ENCODE measurements around the gene RBM33.

The RBM33 gene

DNA sequence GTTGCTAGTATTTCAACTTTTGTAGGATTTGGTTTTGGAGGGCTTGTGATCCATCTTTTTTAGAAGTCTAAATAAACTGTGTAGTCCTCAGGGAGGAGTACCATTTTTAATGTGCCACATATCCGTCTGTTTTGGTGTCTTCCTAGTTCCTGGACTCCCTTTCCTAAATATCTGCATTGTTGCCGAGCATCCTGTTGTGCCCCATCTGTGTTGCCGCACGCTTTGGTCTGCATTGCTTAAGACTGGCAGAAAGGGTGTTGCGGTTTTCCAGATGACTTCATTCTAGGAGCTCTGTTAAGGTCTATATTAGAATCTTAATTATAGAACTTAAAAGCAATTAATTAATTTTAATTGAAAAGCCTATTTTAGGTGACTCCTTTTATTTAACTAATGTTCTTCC lies 49.4 kb downstream of the RBM33 start:
- no peak for DNase-seq

DNA sequence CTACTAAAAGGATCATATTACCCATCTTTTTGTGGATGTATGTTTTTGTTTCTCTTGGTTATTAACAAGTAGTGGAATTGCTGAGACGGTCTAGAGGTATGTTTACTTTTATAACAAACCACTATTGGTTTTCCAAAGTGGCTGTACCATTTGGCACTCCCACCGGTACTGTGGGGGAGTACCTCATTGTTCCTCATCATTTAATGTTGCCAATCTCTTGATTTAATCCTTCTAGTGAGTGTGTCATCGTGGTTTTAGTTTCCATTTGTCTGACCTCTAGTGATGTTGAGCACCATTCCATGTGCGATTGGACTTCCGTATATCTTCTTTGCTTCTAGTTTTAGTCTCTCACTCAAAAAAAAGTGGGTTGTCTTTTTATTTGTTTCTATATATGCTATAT lies 50.4 kb downstream of the RBM33 start:
- DNase-seq: peak; percentile 16

GRCh38 chr7:155696747-155697146 lies 52.3 kb downstream of the RBM33 start:
- no peak for DNase-seq

DNA sequence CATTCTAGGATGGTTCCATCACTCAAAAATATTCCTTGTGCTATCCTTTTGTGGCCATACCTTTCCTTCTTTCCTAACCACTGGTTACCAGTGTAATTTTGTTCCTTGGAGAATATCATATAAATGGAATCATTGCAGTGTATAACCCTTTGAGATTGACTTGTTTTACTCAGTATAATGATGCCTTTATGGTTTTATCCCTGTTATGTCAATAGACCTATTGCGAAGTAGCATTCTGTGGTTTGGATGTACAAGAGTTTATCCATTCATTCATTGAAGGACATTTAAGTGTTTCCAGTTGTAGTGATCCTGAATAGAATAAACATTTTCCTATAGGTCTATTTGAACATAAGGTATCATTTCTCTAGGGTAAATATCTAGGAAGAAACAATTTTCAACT lies 54.2 kb downstream of the RBM33 start:
- no peak for DNase-seq

- DNase-seq: no peak
These were observed 54.7 kb downstream of the RBM33 start for GRCh38 chr7:155699180-155699579.

DNA sequence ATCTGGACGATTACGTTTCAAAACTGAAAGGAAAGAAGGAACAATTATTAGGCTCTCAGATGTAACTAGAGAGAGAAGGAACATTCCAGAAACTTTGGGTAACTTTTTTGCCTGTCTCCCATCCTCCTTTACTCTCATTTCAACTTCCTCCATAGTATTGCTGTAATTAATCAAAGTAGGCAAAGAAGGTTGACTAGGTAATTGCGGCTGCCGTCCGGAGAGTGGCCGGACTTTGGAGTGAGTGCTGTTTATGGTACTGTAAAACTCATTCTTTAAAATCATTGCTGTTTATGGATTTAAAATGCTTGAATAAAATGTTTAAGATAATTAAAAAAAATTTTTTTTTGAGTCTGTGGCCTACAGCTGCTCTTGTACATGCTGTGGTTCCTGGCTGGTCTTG lies 56.4 kb downstream of the RBM33 start:
- no peak for DNase-seq

- no peak for DNase-seq
These were observed 57.6 kb downstream of the RBM33 start for GRCh38 chr7:155701972-155702544.

DNA sequence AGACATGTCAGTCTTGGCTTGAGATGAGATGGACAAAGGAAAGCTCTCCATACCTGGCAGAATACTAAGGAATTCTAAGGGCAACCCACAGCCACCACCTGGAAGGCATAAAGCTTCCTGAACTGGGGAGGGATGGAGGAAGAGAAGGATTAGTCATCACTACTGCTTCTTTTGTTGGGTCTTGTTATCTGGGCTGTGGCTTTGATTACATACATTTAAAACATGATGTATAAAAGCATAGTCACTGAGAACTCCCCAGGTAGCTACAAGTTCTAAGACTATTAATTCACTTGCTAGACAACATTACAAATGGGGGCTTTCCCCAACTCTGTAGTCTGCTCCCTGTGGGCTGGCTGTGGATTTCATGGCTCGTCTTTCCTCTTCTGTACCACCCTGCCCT lies 58.2 kb downstream of the RBM33 start:
- DNase-seq: no peak

DNA sequence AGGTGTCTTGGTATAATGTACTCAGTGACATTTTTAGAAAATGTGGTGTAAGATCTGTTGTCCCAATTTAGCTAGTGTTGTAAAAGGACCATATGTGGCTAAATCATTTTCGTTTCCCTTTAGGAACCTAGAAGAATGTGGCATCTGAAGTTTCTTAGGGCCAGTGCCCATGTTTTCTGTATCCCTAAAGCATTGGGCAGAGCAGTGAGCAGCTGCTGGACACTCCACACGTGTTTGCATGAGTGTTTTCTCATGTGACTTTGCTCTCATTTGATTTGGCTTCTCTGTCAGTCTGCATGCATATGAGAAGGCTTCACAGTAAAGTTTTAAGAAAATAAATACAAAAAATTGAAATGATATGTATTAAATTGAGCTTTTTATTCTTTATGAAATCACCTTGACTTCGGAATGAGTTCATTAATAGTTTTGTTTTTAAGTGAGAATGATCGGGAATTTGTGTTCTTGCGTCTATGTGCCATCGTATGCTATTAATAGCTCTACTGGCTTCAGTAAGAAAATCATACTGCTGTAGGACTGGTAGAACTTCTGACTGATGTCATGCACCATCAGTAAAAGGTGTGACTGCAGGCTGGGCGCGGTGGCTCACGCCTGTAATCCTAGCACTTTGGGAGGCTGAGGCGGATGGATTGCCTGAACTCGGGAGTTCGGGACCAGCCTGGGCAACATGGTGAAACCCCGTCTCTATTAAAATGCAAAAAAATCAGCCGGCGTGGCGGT lies 61.3 kb downstream of the RBM33 start:
- DNase-seq: no peak

DNA sequence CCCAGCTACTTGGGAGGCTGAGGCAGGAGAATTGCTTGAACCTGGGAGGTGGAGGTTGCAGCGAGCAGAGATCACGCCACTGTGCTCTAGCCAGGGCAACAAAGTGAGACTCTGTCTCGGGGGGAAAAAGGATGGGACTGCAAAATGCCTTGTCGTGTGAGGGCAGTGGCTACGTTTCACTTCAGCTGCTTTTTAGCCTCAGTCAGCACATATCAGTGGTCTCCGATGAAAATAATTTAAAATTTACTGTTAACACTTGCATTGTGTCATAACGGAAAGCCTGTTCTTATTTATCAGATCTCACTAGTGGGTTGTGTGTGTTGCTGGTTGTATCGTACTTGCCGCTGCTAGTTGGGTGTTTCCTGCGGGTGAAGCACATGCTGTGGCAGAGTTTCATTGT lies 61.9 kb downstream of the RBM33 start:
- DNase-seq: no peak

DNA sequence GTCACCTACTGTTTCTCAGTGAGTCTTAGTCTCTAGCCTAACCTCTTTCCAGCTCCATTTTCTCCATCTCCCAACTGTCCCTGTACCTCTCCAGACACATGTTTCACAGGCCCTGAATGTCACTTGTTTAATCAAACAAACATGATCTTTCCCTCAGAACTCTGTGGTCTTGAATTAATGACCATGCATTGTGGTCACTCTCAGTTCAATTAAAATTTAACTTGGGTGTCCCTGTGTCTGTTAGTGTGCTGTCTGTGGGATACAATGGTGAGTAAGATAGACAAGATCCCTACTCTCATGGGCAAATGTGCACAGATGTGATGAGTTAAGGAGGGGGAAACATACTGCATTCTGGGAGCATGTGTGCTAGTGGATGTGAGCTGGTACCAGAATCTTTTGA lies 65.0 kb downstream of the RBM33 start:
- no peak for DNase-seq

DNA sequence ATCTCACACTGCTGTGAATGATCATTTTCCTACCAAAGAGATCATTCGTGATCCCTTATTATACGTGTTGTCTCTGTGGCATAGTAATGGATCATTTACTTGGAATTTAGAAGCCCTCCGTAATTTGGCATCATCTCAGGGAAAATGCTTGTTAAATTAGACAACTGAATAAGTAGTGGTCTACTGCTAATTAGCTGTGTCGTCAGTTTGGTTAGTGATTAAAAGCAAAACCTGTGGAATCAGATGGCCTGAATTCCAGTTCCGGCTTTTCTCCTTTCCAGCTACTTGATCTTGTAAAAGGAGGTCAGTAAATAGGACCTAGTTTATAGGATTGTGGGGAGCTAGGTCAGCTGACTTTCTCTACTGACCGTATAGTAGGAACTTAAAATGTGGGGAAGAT lies 65.6 kb downstream of the RBM33 start:
- no peak for DNase-seq

GRCh38 chr7:155710530-155710929 lies 66.1 kb downstream of the RBM33 start:
- DNase-seq: no peak

DNA sequence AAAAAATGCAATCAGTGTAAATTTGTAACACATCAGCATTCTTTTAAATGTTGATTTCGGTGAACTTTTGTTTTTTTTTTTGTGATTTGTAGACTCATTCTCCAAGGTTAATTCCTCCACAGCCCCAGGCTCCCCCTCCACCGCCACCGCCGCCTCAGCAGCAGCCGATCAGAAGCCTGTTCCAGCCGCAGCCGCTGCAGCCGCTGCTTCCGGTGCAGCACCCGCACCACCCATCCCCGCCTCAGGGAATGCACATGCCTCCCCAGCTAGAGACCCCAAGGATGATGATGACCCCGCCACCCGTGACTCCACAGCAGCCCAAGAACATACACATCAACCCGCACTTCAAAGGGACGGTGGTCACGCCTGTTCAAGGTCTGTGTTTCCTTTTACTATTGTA lies 66.6 kb downstream of the RBM33 start:
- no peak for DNase-seq

GRCh38 chr7:155713384-155713783 lies 68.9 kb downstream of the RBM33 start:
- DNase-seq: peak; percentile 7

DNA sequence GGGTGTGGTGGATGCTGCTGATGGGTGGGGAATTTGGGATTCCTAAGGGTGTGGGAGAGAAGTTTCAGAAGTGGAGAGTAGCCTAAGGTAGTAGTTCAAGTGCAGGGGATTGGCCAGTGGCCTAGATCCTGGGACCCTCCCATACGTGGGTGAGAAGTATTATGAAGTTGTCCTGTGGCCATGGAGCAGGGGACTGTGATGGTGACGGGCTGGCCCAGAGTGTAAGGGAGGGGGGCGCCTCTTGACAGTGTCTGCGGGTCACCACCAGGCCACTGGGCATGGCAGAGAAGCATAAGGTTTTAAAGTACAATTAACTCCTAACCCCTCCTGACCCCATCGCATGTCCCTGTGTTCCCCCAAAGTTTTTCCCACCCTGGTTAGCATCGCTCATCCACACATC lies 70.2 kb downstream of the RBM33 start:
- no peak for DNase-seq

- DNase-seq: no peak
These were observed 70.8 kb downstream of the RBM33 start for GRCh38 chr7:155715111-155715805.

GRCh38 chr7:155717010-155717744 lies 72.7 kb downstream of the RBM33 start:
- no peak for DNase-seq

- DNase-seq: no peak
These were observed 76.6 kb downstream of the RBM33 start for GRCh38 chr7:155721056-155721455.

GRCh38 chr7:155722118-155722517 lies 77.7 kb downstream of the RBM33 start:
- no peak for DNase-seq

DNA sequence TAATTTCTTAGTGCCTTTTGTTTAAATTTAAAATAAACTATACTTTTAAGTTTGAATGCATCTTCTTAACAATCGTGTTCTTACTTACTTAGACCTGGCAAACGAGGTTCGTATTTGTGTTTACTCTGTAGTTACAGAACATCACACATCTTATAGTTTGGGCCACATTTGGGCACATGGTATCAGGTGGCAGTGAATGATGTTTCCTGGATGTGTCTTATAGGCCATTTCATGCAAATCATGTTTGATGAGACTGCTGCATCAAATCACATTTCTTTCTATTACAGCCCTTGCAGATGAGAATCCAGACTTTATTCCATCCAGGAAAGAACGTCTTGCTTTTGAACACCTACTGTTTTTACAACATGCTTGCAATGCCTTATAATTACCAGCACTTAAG lies 78.5 kb downstream of the RBM33 start:
- no peak for DNase-seq

DNA sequence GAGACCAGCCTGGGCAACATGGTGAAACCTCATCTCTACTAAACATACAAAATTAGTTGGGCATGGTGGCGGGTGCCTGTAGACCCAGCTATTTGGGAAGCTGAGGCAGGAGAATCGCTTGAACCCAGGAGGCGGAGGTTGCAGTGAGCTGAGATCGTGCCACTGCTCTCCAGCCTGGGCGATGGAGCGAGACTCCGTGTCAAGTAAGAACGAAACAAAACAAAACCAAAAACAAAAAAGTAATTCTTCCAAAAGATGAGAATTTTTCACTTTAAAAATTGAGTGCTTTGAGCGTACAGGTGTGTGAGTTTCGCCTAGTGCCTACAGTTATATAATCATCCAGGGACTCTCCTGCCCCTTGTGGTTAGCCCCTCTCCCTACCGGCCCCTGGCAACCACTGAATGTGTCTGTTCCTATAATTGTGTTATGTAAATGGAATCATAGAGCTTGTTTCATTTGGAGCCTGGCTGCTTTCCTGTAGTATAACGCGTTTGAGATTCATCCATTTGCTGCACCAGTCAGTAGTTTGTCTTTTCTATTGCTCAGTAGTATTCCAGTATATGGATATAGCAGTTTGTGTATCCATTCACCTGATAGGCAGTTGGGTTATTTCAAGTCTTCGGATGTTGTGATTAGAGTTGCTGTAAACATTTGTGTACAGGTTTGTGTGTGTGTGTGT lies 80.0 kb downstream of the RBM33 start:
- DNase-seq: no peak

DNA sequence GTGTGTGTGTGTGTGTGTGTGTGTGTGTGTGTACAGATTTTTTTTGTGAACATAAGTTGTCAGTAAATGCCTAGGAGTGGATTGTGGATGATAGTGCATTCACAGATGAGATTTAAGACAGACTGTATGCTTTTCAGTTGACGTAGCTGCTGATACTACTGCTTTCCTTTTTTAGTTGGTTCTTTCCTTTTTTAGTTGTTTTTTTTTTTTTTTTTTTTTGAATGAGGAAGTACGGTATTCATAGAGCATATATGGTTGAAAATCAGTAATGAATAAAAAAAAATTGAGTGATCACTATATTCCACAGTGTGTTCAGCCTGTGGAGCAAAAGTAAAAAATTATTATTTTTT lies 80.5 kb downstream of the RBM33 start:
- peak; percentile 21 for DNase-seq
